ENCODE results near the gene SIRPG.

The SIRPG gene

GRCh38 chr20:1632178-1632577 lies 25.4 kb downstream of the SIRPG start:
- Histone ChIP-seq H3K27me3 (ENCODE audit: control insufficient read depth in 3 of 3, insufficient read depth in 3 of 3, low read depth in 1 of 3, low read length in 3 of 3) (peaks cover 0 to 9% (median 0%) of the 10 kb centered on the region in 3 experiments), H2BK15ac (ENCODE audit: low read length) (no peak overlapping the region), H4K91ac (ENCODE audit: low read depth, low read length, poor library complexity) (no peak overlapping the region), H3K14ac (ENCODE audit: low read length) (no peak overlapping the region), H3K36me3 (replicated peaks in 1 of 2; ENCODE audit: control insufficient read depth in 2 of 2, insufficient read depth in 2 of 2, low read length in 2 of 2) (no peaks in the 10 kb centered on the region), H3K4ac (ENCODE audit: low read length) (no peak overlapping the region), H3K27ac (replicated peaks; ENCODE audit: low read length) (no peak overlapping the region), H4K8ac (ENCODE audit: low read depth, low read length) (no peak overlapping the region), H2AFZ (ENCODE audit: low read length) (no peak overlapping the region), H2BK120ac (ENCODE audit: low read depth, low read length) (no peak overlapping the region), H3K4me1 (ENCODE audit: control insufficient read depth in 2 of 2, insufficient read depth in 1 of 2, low read depth in 1 of 2, low read length in 2 of 2) (no peaks in the 10 kb centered on the region), H3K4me3 (ENCODE audit: low read length in 2 of 2) (no peak overlapping the region), H2AK5ac (ENCODE audit: low read depth, low read length) (no peak overlapping the region), H2BK5ac (ENCODE audit: low read length) (no peak overlapping the region), H3K79me1 (ENCODE audit: low read depth, low read length) (no peaks in the 10 kb centered on the region), H3K23ac (ENCODE audit: low read depth, low read length, poor library complexity) (no peak overlapping the region), H3K18ac (ENCODE audit: low read length) (no peak overlapping the region), H3K9ac (ENCODE audit: low read depth, low read length, poor library complexity) (no peak overlapping the region), H3K9me3 (replicated peaks in 1 of 2; ENCODE audit: control insufficient read depth in 2 of 2, insufficient read depth in 1 of 2, low read depth in 1 of 2, low read length in 2 of 2) (no peaks in the 10 kb centered on the region), H2BK12ac (ENCODE audit: low read length) (no peak overlapping the region), H3K4me2 (ENCODE audit: insufficient read depth, low read length, poor library complexity, severe bottlenecking) (no peak overlapping the region)
- no peak for DNase-seq (ENCODE audit: low spot score)
- WGBS, 2 donors (ENCODE audit: extremely low coverage in 2 of 2, insufficient read length in 2 of 2, insufficient replicate concordance in 1 of 2) = no CpG with 5 or more reads among the region's 4 CpGs

GRCh38 chr20:1631309-1632151 lies 26.0 kb downstream of the SIRPG start:
- no peak overlapping the region for H3K27ac ChIP-seq (replicated peaks; ENCODE audit: low read length)

GRCh38 chr20:1630186-1630585 lies 27.4 kb downstream of the SIRPG start:
- no peak overlapping the region for H3K4me3 ChIP-seq (ENCODE audit: low read length in 2 of 2)
- H3K4me2 ChIP-seq (ENCODE audit: insufficient read depth, low read length, poor library complexity, severe bottlenecking) = no peak overlapping the region
- no peak for DNase-seq (ENCODE audit: low spot score)
- no peak overlapping the region for H4K8ac ChIP-seq (ENCODE audit: low read depth, low read length)
- H2BK120ac ChIP-seq (ENCODE audit: low read depth, low read length) = no peak overlapping the region
- H2BK5ac ChIP-seq (ENCODE audit: low read length) = no peak overlapping the region
- no peak overlapping the region for H2BK15ac ChIP-seq (ENCODE audit: low read length)
- H2AFZ ChIP-seq (ENCODE audit: low read length) = no peak overlapping the region
- no peaks in the 10 kb centered on the region for H3K4me1 ChIP-seq (ENCODE audit: control insufficient read depth in 2 of 2, insufficient read depth in 1 of 2, low read depth in 1 of 2, low read length in 2 of 2)
- peaks cover 0 to 9% (median 0%) of the 10 kb centered on the region in 3 experiments for H3K27me3 ChIP-seq (ENCODE audit: control insufficient read depth in 3 of 3, insufficient read depth in 3 of 3, low read depth in 1 of 3, low read length in 3 of 3)
- H3K18ac ChIP-seq (ENCODE audit: low read length) = no peak overlapping the region
- H3K36me3 ChIP-seq (replicated peaks in 1 of 2; ENCODE audit: control insufficient read depth in 2 of 2, insufficient read depth in 2 of 2, low read length in 2 of 2) = no peaks in the 10 kb centered on the region
- no peak overlapping the region for H3K14ac ChIP-seq (ENCODE audit: low read length)
- H2AK5ac ChIP-seq (ENCODE audit: low read depth, low read length) = no peak overlapping the region
- H3K9me3 ChIP-seq (replicated peaks in 1 of 2; ENCODE audit: control insufficient read depth in 2 of 2, insufficient read depth in 1 of 2, low read depth in 1 of 2, low read length in 2 of 2) = no peaks in the 10 kb centered on the region
- no peak overlapping the region for H3K27ac ChIP-seq (replicated peaks; ENCODE audit: low read length)
- H4K91ac ChIP-seq (ENCODE audit: low read depth, low read length, poor library complexity) = no peak overlapping the region
- H3K4ac ChIP-seq (ENCODE audit: low read length) = no peak overlapping the region
- H3K9ac ChIP-seq (ENCODE audit: low read depth, low read length, poor library complexity) = no peak overlapping the region
- no peak overlapping the region for H3K23ac ChIP-seq (ENCODE audit: low read depth, low read length, poor library complexity)
- WGBS, 2 donors (ENCODE audit: extremely low coverage in 2 of 2, insufficient read length in 2 of 2, insufficient replicate concordance in 1 of 2) = no CpG with 5 or more reads among the region's 5 CpGs
- no peaks in the 10 kb centered on the region for H3K79me1 ChIP-seq (ENCODE audit: low read depth, low read length)
- no peak overlapping the region for H2BK12ac ChIP-seq (ENCODE audit: low read length)

More at GRCh38 chr20:1631309-1632151, 26.0 kb downstream of the SIRPG start:
- no peak overlapping the region for H3K23ac ChIP-seq (ENCODE audit: low read depth, low read length, poor library complexity)
- H3K27me3 ChIP-seq (ENCODE audit: control insufficient read depth in 3 of 3, insufficient read depth in 3 of 3, low read depth in 1 of 3, low read length in 3 of 3) = peaks cover 0 to 9% (median 0%) of the 10 kb centered on the region in 3 experiments
- WGBS, 2 donors (ENCODE audit: extremely low coverage in 2 of 2, insufficient read length in 2 of 2, insufficient replicate concordance in 1 of 2) = no CpG with 5 or more reads among the region's 9 CpGs
- no peak overlapping the region for H4K91ac ChIP-seq (ENCODE audit: low read depth, low read length, poor library complexity)
- H3K36me3 ChIP-seq (replicated peaks in 1 of 2; ENCODE audit: control insufficient read depth in 2 of 2, insufficient read depth in 2 of 2, low read length in 2 of 2) = no peaks in the 10 kb centered on the region
- H3K4me1 ChIP-seq (ENCODE audit: control insufficient read depth in 2 of 2, insufficient read depth in 1 of 2, low read depth in 1 of 2, low read length in 2 of 2) = no peaks in the 10 kb centered on the region
- H2BK15ac ChIP-seq (ENCODE audit: low read length) = no peak overlapping the region
- H3K9me3 ChIP-seq (replicated peaks in 1 of 2; ENCODE audit: control insufficient read depth in 2 of 2, insufficient read depth in 1 of 2, low read depth in 1 of 2, low read length in 2 of 2) = no peaks in the 10 kb centered on the region
- no peak overlapping the region for H3K4me3 ChIP-seq (ENCODE audit: low read length in 2 of 2)
- H3K4ac ChIP-seq (ENCODE audit: low read length) = no peak overlapping the region
- no peak overlapping the region for H2AFZ ChIP-seq (ENCODE audit: low read length)
- H3K18ac ChIP-seq (ENCODE audit: low read length) = no peak overlapping the region
- no peaks in the 10 kb centered on the region for H3K79me1 ChIP-seq (ENCODE audit: low read depth, low read length)
- no peak overlapping the region for H4K8ac ChIP-seq (ENCODE audit: low read depth, low read length)
- no peak overlapping the region for H2BK5ac ChIP-seq (ENCODE audit: low read length)
- H2BK120ac ChIP-seq (ENCODE audit: low read depth, low read length) = no peak overlapping the region
- no peak overlapping the region for H2AK5ac ChIP-seq (ENCODE audit: low read depth, low read length)
- no peak overlapping the region for H3K14ac ChIP-seq (ENCODE audit: low read length)
- H3K4me2 ChIP-seq (ENCODE audit: insufficient read depth, low read length, poor library complexity, severe bottlenecking) = no peak overlapping the region
- no peak for DNase-seq (ENCODE audit: low spot score)
- H2BK12ac ChIP-seq (ENCODE audit: low read length) = no peak overlapping the region
- H3K9ac ChIP-seq (ENCODE audit: low read depth, low read length, poor library complexity) = no peak overlapping the region

GRCh38 chr20:1629321-1629720 lies 28.3 kb downstream of the SIRPG start:
- no peak for DNase-seq (ENCODE audit: low spot score)
- H3K27ac ChIP-seq (replicated peaks; ENCODE audit: low read length) = no peak overlapping the region
- no peak overlapping the region for H3K14ac ChIP-seq (ENCODE audit: low read length)
- whole genome bisulfite sequencing, 2 donors (ENCODE audit: extremely low coverage in 2 of 2, insufficient read length in 2 of 2, insufficient replicate concordance in 1 of 2) = no CpG with 5 or more reads among the region's 5 CpGs
- no peak overlapping the region for H3K4me3 ChIP-seq (ENCODE audit: low read length in 2 of 2)
- no peak overlapping the region for H2AK5ac ChIP-seq (ENCODE audit: low read depth, low read length)
- H3K4me1 ChIP-seq (ENCODE audit: control insufficient read depth in 2 of 2, insufficient read depth in 1 of 2, low read depth in 1 of 2, low read length in 2 of 2) = no peaks in the 10 kb centered on the region
- H3K4ac ChIP-seq (ENCODE audit: low read length) = no peak overlapping the region
- no peak overlapping the region for H2BK12ac ChIP-seq (ENCODE audit: low read length)
- H3K23ac ChIP-seq (ENCODE audit: low read depth, low read length, poor library complexity) = no peak overlapping the region
- no peak overlapping the region for H2BK15ac ChIP-seq (ENCODE audit: low read length)
- no peak overlapping the region for H2AFZ ChIP-seq (ENCODE audit: low read length)
- no peaks in the 10 kb centered on the region for H3K9me3 ChIP-seq (replicated peaks in 1 of 2; ENCODE audit: control insufficient read depth in 2 of 2, insufficient read depth in 1 of 2, low read depth in 1 of 2, low read length in 2 of 2)
- H2BK120ac ChIP-seq (ENCODE audit: low read depth, low read length) = no peak overlapping the region
- no peaks in the 10 kb centered on the region for H3K79me1 ChIP-seq (ENCODE audit: low read depth, low read length)
- no peak overlapping the region for H4K8ac ChIP-seq (ENCODE audit: low read depth, low read length)
- H3K9ac ChIP-seq (ENCODE audit: low read depth, low read length, poor library complexity) = no peak overlapping the region
- no peak overlapping the region for H4K91ac ChIP-seq (ENCODE audit: low read depth, low read length, poor library complexity)
- H3K36me3 ChIP-seq (replicated peaks in 1 of 2; ENCODE audit: control insufficient read depth in 2 of 2, insufficient read depth in 2 of 2, low read length in 2 of 2) = no peaks in the 10 kb centered on the region
- no peak overlapping the region for H3K4me2 ChIP-seq (ENCODE audit: insufficient read depth, low read length, poor library complexity, severe bottlenecking)
- no peak overlapping the region for H2BK5ac ChIP-seq (ENCODE audit: low read length)
- no peak overlapping the region for H3K18ac ChIP-seq (ENCODE audit: low read length)
- H3K27me3 ChIP-seq (ENCODE audit: control insufficient read depth in 3 of 3, insufficient read depth in 3 of 3, low read depth in 1 of 3, low read length in 3 of 3) = peaks cover 0 to 9% (median 0%) of the 10 kb centered on the region in 3 experiments
